Middle frontal gyrus (tissue), 1 donor: Measurements from ENCODE around the gene ERICH6B.

Experiments
- DNase-seq: peaks from one replicate; pipeline ENCODE4 v3.0.0-alpha.2; 2015; ENCODE audit warnings: low spot score; ENCODE audit errors: extremely low spot score

ERICH6B gene

GRCh38 chr13:45545686-45546409 lies 69.7 kb downstream of the ERICH6B start:
- DNase-seq = no peak

- DNase-seq = no peak
Measured at GRCh38 chr13:45544520-45544919, 71.0 kb downstream of the ERICH6B start.

- DNase-seq = no peak
Measured at GRCh38 chr13:45542878-45543277, 72.7 kb downstream of the ERICH6B start.

- no peak for DNase-seq
Measured at GRCh38 chr13:45542391-45542790, 73.1 kb downstream of the ERICH6B start.

GRCh38 chr13:45541806-45542205 lies 73.7 kb downstream of the ERICH6B start:
- DNase-seq = no peak

GRCh38 chr13:45540864-45541263 lies 74.7 kb downstream of the ERICH6B start:
- no peak for DNase-seq

GRCh38 chr13:45540195-45540594 lies 75.3 kb downstream of the ERICH6B start:
- DNase-seq = no peak

GRCh38 chr13:45538382-45538781 lies 77.2 kb downstream of the ERICH6B start:
- no peak for DNase-seq

GRCh38 chr13:45537516-45537915 lies 78.0 kb downstream of the ERICH6B start:
- DNase-seq = no peak

- DNase-seq = no peak
Measured at GRCh38 chr13:45536224-45536623, 79.3 kb downstream of the ERICH6B start.

GRCh38 chr13:45534604-45535003 lies 80.9 kb downstream of the ERICH6B start:
- no peak for DNase-seq

- no peak for DNase-seq
Measured at GRCh38 chr13:45529758-45530157, 85.8 kb downstream of the ERICH6B start.

DNA sequence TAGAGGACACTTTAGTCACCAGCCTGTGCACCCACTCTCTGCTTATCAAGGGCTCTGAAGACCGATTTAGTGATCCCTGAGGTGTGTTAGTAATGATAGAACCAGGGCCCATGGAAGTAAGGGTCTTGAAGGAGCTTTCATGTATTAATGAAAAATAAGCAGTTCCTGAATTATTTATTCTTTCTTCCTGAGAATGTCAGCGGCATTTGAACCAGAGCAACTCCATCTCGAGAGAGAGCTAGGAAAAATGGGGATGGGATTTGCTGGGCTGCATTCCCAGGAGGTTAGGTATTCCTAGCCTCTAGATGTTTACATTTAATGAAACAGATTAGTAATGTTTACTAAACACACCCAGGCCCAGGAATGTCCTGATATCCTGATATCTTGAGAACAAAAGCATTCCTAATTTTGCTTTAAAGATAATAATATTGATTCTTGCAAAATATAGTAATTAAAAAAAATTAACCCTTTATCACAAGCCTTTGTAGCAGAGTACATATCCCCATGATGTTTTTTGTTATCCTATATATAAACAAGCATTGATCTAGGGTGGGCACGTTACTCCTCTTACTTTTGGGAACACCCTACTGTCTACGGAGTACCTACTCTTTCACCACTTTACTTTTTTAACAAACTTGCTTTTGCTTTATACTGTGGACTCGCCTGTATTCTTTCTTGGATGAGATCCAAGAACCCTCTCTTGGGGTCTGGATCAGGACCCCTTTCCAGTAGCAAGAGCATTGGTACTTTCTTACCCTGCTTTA lies 87.7 kb downstream of the ERICH6B start:
- no peak for DNase-seq

GRCh38 chr13:45522571-45522970 lies 93.0 kb downstream of the ERICH6B start:
- DNase-seq = no peak

DNA sequence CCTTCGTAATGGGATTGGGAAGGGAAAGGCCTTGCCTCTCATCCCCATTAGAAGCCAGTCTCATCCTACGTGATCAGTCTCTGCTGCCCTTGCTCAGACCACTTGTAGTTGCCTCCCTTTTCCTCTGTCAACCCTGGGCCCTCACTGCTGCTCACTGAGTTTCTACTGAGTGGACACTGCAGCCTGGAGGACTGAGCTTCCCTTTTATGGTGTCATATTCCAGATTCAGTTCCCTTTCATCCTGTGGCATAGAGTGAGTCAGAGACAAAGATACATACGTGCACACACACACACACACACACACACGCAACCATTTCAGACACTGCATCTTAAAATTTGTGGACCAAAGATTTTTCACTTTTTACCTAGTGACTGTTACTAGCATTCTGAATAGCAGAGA lies 94.2 kb downstream of the ERICH6B start:
- no peak for DNase-seq

DNA sequence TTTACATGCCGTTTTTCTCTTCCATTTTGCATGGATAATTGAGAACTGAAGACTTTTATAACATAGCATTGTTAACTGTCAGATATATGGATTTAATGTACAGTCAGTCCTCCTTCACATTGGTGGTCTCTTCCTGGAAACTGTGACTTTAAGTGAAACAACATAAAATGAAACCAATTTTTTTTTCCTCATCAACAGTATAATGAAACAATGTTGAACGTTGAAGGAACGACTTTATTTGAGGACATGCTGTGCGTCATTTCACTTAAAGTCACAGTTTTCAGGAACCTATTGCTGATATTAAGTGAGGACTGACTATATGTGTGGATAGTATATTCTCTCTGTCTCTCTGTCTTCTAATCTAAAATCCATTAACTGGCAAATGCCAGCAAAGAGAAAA lies 96.0 kb downstream of the ERICH6B start:
- no peak for DNase-seq

DNA sequence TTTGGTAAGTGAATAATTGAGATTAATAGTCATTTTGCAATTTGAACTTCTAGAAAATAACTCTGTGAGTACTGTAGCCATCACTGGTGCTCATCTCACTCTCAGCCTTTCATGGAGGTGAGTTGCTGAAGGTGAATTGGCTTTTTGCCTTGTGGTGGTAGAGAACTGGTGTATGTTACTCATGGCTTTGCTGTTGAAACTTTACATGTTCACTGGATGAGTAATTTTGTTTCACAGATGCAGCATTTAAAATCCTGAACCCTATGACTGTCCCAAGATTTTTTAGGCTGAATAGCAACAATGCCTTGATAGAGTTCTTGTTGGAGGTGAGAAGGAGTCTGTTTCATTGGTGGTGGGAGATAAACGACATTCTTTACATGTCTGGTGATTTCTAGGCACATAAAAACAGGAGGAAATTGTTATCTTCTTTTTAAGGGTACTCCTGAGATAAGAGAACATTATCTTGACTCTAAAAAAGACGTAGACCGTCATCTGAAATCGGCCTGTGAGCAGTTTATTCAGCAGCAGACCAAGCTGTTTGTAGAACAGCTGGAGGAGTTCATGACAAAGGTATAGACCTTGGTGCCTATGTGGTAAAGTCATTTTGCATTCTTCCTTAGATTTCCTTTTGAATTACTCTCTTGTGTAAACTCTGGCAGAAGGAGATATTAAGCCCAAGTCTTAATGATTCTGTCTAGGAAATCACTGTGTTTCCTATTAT lies 96.9 kb downstream of the ERICH6B start:
- no peak for DNase-seq

GRCh38 chr13:45516757-45517156 lies 98.8 kb downstream of the ERICH6B start:
- no peak for DNase-seq

DNA sequence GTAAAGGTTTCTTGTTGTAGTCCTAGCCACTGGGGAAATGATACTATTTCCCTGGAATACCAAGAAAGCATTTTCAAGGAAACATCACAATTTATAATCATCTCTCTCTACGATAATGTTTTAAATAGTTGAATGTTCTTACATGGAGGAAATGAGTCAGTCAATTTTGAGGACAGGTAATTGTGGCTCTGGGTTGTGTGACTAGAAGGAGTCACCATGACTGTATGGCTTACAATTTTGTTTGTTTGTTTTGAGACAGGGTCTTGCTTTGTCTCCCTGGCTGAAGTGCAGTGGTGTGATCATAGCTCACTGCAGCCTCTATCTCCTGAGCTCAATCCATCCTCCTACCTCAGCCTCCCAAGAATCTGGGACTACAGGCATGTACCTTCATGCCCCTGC lies 103.4 kb downstream of the ERICH6B start:
- DNase-seq = no peak

- DNase-seq = peak; percentile 32
Measured at GRCh38 chr13:45511310-45512097, 104.0 kb downstream of the ERICH6B start.

GRCh38 chr13:45510672-45511071 lies 104.9 kb downstream of the ERICH6B start:
- DNase-seq = no peak
